ENCODE data around the gene HOXB5.

Gene HOXB5

DNA sequence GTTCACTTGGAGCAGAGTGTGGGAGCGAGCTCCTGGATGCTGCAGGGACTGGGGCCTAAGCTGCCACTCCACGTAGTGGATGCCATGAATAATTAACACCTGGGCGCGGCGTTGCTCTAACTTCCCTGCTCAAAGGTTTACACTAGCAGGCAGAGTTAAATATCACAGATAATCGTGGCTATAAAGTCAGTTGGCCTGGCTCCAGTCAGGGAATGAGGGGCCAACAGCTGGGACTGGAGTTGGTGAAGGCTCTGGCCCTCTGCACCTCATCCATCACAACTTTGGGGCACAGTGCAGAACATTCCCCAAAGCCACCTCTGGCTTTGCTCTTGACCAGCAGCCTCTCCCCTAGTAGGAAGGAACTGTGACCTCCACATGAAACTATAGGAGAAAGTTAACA, 26.4 kb downstream of the HOXB5 start:
- H3K36me3 ChIP-seq (ENCODE audit: insufficient read depth, low read length): no peaks in the 10 kb centered on the region
- H3K4me1 ChIP-seq (ENCODE audit: control insufficient read depth, insufficient read depth, low read length, unreplicated experiment): no peaks in the 10 kb centered on the region
- no peak overlapping the region for H3K4me3 ChIP-seq (ENCODE audit: low read depth, low read length)
- no peak overlapping the region for H2AFZ ChIP-seq (ENCODE audit: low read length, unreplicated experiment)
- H3K27me3 ChIP-seq (ENCODE audit: insufficient read depth, low read length): peaks cover 100% of the 10 kb centered on the region
- no peaks in the 10 kb centered on the region for H3K79me2 ChIP-seq (ENCODE audit: control insufficient read depth, insufficient read depth, low read length, unreplicated experiment)
- no peak overlapping the region for H3K27ac ChIP-seq (ENCODE audit: low read depth, low read length)

DNA sequence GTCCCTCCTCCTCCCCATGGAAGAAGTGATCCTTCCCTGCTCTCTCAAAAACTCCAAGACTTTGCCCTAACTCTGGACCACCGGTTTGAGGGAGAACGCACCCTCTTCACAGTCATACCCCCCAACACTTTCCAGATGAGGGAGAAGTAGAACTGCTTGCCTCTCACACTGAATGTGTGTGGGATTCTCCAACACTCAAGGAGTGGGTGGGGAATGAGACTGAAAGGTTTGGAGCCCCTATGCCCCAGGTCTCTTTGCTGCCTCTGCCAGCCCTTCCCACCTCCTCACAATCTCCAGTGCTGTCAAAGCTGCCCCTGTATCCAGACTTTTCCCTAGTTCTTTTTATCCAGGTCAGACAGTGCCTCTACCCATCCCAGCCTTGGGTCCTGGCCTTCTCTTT, 26.9 kb downstream of the HOXB5 start:
- Histone ChIP-seq H2AFZ (ENCODE audit: low read length, unreplicated experiment) (no peak overlapping the region), H3K27me3 (ENCODE audit: insufficient read depth, low read length) (peaks cover 100% of the 10 kb centered on the region), H3K79me2 (ENCODE audit: control insufficient read depth, insufficient read depth, low read length, unreplicated experiment) (no peaks in the 10 kb centered on the region), H3K4me3 (ENCODE audit: low read depth, low read length) (no peak overlapping the region), H3K36me3 (ENCODE audit: insufficient read depth, low read length) (no peaks in the 10 kb centered on the region), H3K4me1 (ENCODE audit: control insufficient read depth, insufficient read depth, low read length, unreplicated experiment) (no peaks in the 10 kb centered on the region), H3K27ac (ENCODE audit: low read depth, low read length) (no peak overlapping the region)

DNA sequence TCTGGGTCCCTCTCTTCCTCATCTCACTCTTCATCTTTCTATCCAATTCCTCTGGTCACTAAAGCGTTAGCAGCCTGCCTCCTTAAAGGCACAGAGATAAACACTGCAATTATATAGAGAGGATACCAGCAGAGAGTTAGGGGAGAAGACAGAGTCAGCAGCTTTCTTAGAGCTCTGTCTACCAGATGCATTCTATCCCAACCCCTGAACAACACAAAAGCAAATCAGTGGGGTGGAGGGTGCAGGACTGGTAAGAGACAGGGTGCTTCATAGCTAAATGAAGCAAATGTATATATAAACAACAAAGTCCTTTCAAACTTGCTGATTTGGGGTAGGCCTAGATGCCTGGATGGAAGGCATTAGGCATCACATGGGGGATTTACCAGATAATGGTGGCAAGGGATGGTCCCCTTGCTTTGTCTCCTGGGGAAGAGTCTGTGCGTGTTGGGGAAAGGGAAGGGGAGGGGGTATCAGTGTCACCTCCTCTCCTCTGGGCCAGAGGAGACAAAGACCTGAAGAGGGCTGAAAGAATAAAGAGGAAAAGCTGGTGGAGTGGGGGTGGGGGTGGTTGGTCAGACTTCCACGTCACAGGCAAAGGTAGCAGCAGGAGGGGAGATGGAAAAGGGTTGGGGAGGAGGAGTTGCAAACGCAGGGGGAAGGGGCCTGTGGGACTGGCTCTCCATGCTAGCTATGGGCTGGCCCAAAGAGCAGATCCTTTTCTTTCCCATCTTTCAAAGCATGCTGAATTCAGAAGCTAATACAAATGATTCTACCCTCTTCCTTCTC, 27.5 kb downstream of the HOXB5 start:
- Histone ChIP-seq H3K27ac (ENCODE audit: low read depth, low read length) (no peak overlapping the region), H3K27me3 (ENCODE audit: insufficient read depth, low read length) (peaks cover 100% of the 10 kb centered on the region), H2AFZ (ENCODE audit: low read length, unreplicated experiment) (no peak overlapping the region), H3K4me1 (ENCODE audit: control insufficient read depth, insufficient read depth, low read length, unreplicated experiment) (no peaks in the 10 kb centered on the region), H3K36me3 (ENCODE audit: insufficient read depth, low read length) (no peaks in the 10 kb centered on the region), H3K79me2 (ENCODE audit: control insufficient read depth, insufficient read depth, low read length, unreplicated experiment) (no peaks in the 10 kb centered on the region), H3K4me3 (ENCODE audit: low read depth, low read length) (no peak overlapping the region)

DNA sequence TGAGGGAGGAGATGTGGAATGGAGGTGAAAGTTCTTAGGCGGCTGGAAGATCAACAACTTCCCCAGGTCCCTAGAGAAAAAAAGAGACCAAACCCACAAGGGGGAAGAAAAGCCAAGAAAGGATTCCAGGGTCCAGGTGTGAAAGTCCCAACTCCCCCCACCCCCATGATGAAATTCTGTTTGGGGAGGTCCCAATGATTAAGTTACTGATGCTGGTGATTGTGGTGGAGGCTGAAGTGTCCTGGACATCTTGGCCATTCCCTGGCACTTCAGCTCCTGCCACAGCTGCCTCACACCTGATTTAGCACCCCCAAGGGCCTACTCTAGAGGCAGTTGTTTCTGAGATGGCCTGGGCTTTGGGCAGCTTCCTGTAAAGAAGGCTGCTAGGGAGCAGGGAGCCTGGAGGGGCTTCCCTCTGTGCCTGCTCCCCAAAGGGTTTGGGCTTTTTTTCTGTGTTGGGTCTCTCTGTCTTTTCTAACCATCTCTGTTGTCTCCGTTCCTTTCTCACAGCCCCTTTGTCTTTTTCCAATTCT, 28.5 kb downstream of the HOXB5 start:
- H3K27me3 ChIP-seq (ENCODE audit: insufficient read depth, low read length): peaks cover 97% of the 10 kb centered on the region
- no peak overlapping the region for H2AFZ ChIP-seq (ENCODE audit: low read length, unreplicated experiment)
- H3K36me3 ChIP-seq (ENCODE audit: insufficient read depth, low read length): no peaks in the 10 kb centered on the region
- H3K27ac ChIP-seq (ENCODE audit: low read depth, low read length): no peak overlapping the region
- H3K4me3 ChIP-seq (ENCODE audit: low read depth, low read length): no peak overlapping the region
- H3K4me1 ChIP-seq (ENCODE audit: control insufficient read depth, insufficient read depth, low read length, unreplicated experiment): no peaks in the 10 kb centered on the region
- no peaks in the 10 kb centered on the region for H3K79me2 ChIP-seq (ENCODE audit: control insufficient read depth, insufficient read depth, low read length, unreplicated experiment)

DNA sequence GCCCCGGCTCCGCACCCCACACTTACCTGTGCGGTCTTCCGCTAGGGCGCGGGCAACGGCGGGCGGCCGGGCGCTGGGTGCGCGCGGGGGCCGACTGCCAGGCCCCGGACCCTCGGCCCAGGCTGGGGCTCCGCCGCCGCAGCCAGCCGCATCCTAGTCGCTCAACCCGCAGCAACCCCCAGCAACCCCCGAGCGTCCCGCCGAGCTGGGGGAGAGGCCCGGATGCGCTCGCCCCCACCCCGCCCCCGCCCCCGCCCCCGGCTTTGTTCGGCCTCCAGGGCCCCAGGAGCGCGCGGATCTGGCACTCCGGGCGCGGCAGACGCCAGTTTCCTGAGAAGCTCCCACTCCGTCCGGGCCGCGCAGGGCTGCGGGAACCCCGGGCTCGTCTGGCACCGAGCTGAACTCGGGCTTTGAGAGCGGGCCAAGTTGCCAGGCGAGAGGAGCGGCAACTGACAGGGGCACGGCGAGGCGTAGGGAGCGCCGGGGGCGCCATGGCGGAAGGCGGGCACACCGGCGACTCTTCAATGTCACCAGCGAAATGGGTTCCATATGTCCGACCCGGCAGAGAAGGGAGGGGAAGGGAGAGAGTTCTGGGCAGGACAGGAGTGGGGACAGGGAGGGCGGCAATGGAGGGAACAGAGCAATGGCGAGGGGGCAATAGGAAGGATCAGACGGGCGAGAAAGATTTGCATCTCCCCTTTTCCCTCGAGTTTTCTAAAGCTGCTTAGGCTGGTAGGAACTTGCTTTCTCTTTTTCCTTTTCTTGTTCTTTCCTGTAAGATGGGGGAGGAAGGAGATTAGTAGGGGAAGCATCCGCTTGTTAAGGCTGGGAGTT, 29.2 kb downstream of the HOXB5 start:
- H3K4me1 ChIP-seq (ENCODE audit: control insufficient read depth, insufficient read depth, low read length, unreplicated experiment): no peaks in the 10 kb centered on the region
- peaks cover 97% of the 10 kb centered on the region for H3K27me3 ChIP-seq (ENCODE audit: insufficient read depth, low read length)
- H3K4me3 ChIP-seq (ENCODE audit: low read depth, low read length): no peak overlapping the region
- no peak overlapping the region for H3K27ac ChIP-seq (ENCODE audit: low read depth, low read length)
- H3K79me2 ChIP-seq (ENCODE audit: control insufficient read depth, insufficient read depth, low read length, unreplicated experiment): no peaks in the 10 kb centered on the region
- no peak overlapping the region for H2AFZ ChIP-seq (ENCODE audit: low read length, unreplicated experiment)
- no peaks in the 10 kb centered on the region for H3K36me3 ChIP-seq (ENCODE audit: insufficient read depth, low read length)

DNA sequence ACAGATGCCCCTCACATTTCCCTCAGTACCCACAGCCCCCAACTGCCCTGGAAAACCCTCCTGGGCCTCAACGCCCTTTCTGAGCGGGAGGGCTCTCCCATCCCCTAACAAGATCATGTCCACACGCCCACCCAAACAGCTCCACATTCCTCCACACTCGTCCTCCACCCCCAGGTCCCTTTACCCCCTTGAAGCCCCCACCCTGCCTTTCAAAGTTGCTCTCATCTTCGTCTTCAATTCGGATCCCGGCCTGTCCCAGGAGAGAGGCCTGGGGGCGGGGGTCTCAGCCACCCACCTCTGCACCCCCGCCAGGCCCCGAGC, 29.8 kb downstream of the HOXB5 start:
- Histone ChIP-seq H3K27me3 (ENCODE audit: insufficient read depth, low read length) (peaks cover 97% of the 10 kb centered on the region), H3K27ac (ENCODE audit: low read depth, low read length) (no peak overlapping the region), H3K4me3 (ENCODE audit: low read depth, low read length) (no peak overlapping the region), H2AFZ (ENCODE audit: low read length, unreplicated experiment) (no peak overlapping the region), H3K36me3 (ENCODE audit: insufficient read depth, low read length) (no peaks in the 10 kb centered on the region), H3K79me2 (ENCODE audit: control insufficient read depth, insufficient read depth, low read length, unreplicated experiment) (no peaks in the 10 kb centered on the region), H3K4me1 (ENCODE audit: control insufficient read depth, insufficient read depth, low read length, unreplicated experiment) (no peaks in the 10 kb centered on the region)

DNA sequence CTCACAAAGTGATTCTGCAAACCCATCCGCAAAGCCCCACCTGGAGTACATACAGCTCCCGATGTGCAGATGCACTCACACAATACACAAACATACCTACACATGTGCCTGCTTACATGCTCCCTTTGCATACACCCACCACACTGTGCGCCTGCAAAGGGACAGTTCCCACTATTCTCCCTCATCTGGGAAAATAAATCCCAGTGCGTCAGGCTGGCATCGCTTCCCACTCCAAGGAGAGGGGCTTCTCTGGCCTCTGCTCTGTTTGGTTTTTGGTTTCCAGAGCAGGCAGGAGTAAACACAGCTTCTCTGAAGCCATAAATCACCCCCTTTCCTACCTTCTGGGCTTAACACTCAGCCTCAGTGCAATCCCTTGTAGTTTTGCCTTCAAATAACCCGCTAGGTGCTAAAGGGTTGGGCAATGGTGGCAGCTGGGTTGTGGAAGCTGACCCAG, 30.2 kb downstream of the HOXB5 start:
- Histone ChIP-seq H3K27me3 (ENCODE audit: insufficient read depth, low read length) (peaks cover 97% of the 10 kb centered on the region), H3K4me3 (ENCODE audit: low read depth, low read length) (no peak overlapping the region), H3K79me2 (ENCODE audit: control insufficient read depth, insufficient read depth, low read length, unreplicated experiment) (no peaks in the 10 kb centered on the region), H2AFZ (ENCODE audit: low read length, unreplicated experiment) (no peak overlapping the region), H3K4me1 (ENCODE audit: control insufficient read depth, insufficient read depth, low read length, unreplicated experiment) (no peaks in the 10 kb centered on the region), H3K36me3 (ENCODE audit: insufficient read depth, low read length) (no peaks in the 10 kb centered on the region), H3K27ac (ENCODE audit: low read depth, low read length) (no peak overlapping the region)

DNA sequence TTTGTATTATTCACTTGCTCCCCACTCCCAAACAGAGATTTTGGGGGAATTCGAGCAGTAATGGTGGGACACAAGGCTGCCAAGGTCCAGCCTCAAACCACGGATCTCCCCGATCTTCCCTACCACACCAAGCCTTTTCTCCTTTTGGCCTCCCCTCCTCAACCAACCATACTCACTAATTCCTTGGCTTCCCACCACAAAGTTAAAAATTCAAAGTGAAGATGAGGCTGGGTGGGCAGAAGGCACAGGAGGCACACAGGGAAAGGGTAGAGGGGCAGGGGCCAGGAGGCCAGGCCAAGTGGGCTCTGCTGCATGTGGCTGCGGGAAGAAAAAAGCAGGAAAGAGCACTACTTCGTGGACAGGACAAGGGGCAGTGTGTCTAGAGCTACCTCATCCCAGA, 30.6 kb downstream of the HOXB5 start:
- no peak overlapping the region for H3K4me3 ChIP-seq (ENCODE audit: low read depth, low read length)
- H3K27me3 ChIP-seq (ENCODE audit: insufficient read depth, low read length): peaks cover 97% of the 10 kb centered on the region
- H3K36me3 ChIP-seq (ENCODE audit: insufficient read depth, low read length): no peaks in the 10 kb centered on the region
- H3K79me2 ChIP-seq (ENCODE audit: control insufficient read depth, insufficient read depth, low read length, unreplicated experiment): no peaks in the 10 kb centered on the region
- no peak overlapping the region for H3K27ac ChIP-seq (ENCODE audit: low read depth, low read length)
- H3K4me1 ChIP-seq (ENCODE audit: control insufficient read depth, insufficient read depth, low read length, unreplicated experiment): no peaks in the 10 kb centered on the region
- no peak overlapping the region for H2AFZ ChIP-seq (ENCODE audit: low read length, unreplicated experiment)

DNA sequence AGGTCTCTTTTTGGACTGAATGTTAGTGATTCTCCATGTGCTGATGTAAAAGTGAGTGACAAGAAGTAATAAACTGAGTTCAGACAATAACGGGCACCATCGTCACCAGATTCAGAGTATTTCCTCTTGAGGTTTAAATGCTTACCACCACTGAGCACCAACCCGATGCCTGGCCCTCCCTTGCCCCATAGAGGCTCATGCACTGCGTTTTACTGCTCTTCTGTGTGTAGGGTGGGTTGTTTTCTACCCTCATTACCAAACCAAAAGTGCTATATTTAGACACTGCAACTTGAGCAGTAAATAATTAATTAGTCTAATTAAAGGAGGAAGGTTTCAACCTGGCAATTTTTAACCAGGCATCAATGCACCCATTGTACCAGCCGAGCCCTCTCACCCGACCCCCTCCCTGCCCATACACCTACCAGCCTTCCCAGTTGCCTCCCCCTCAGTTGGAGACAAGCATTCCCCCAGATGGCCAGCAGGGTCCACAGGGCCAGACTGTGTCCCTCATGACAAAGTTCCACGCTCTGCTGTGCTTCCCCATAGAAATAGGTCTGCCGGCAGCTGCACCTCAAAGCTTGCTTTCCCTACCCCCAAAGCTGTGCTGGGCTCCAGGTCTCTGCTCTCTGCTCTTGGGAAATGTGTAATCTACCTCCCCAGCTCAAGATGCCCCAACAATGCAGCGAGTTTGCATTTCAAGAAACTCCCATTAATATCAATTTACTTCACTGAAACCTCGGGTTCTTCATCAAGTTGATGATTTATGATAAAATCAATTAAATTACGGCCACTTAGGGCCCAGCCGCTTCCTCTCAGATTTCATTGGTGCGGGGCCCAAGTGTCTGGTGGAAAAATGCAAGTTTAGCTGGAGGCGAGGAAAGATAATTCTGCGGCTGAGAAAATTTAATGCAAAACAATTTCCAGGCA, 31.4 kb downstream of the HOXB5 start:
- Histone ChIP-seq H3K4me3 (ENCODE audit: low read depth, low read length) (no peak overlapping the region), H3K27me3 (ENCODE audit: insufficient read depth, low read length) (peaks cover 97% of the 10 kb centered on the region), H3K27ac (ENCODE audit: low read depth, low read length) (no peak overlapping the region)

More for the DNA sequence above, 31.4 kb downstream of the HOXB5 start:
- H3K36me3 ChIP-seq (ENCODE audit: insufficient read depth, low read length): no peaks in the 10 kb centered on the region
- H3K4me1 ChIP-seq (ENCODE audit: control insufficient read depth, insufficient read depth, low read length, unreplicated experiment): no peaks in the 10 kb centered on the region
- no peak overlapping the region for H2AFZ ChIP-seq (ENCODE audit: low read length, unreplicated experiment)
- H3K79me2 ChIP-seq (ENCODE audit: control insufficient read depth, insufficient read depth, low read length, unreplicated experiment): no peaks in the 10 kb centered on the region
